ENCODE data around the gene CKAP5.

- TF ChIP-seq, protein P1, sequence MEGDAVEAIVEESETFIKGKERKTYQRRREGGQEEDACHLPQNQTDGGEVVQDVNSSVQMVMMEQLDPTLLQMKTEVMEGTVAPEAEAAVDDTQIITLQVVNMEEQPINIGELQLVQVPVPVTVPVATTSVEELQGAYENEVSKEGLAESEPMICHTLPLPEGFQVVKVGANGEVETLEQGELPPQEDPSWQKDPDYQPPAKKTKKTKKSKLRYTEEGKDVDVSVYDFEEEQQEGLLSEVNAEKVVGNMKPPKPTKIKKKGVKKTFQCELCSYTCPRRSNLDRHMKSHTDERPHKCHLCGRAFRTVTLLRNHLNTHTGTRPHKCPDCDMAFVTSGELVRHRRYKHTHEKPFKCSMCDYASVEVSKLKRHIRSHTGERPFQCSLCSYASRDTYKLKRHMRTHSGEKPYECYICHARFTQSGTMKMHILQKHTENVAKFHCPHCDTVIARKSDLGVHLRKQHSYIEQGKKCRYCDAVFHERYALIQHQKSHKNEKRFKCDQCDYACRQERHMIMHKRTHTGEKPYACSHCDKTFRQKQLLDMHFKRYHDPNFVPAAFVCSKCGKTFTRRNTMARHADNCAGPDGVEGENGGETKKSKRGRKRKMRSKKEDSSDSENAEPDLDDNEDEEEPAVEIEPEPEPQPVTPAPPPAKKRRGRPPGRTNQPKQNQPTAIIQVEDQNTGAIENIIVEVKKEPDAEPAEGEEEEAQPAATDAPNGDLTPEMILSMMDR (IDR thresholded peaks at IDR 0.05): no peak
- TF ChIP-seq CREB1 (CRISPR knock-in tag; IDR thresholded peaks at IDR 0.05) (no peak), E2F5 (CRISPR knock-in tag; IDR thresholded peaks at IDR 0.05) (no peak), NFE2L1 (CRISPR knock-in tag; IDR thresholded peaks at IDR 0.05) (no peak), ZBTB43 (CRISPR knock-in tag; IDR thresholded peaks at IDR 0.05) (no peak), NR2C2 (CRISPR knock-in tag; IDR thresholded peaks at IDR 0.05) (no peak), TEAD1 (CRISPR knock-in tag; IDR thresholded peaks at IDR 0.05) (no peak), MAX (CRISPR knock-in tag; IDR thresholded peaks at IDR 0.05) (no peak)
- TF ChIP-seq, protein P2, sequence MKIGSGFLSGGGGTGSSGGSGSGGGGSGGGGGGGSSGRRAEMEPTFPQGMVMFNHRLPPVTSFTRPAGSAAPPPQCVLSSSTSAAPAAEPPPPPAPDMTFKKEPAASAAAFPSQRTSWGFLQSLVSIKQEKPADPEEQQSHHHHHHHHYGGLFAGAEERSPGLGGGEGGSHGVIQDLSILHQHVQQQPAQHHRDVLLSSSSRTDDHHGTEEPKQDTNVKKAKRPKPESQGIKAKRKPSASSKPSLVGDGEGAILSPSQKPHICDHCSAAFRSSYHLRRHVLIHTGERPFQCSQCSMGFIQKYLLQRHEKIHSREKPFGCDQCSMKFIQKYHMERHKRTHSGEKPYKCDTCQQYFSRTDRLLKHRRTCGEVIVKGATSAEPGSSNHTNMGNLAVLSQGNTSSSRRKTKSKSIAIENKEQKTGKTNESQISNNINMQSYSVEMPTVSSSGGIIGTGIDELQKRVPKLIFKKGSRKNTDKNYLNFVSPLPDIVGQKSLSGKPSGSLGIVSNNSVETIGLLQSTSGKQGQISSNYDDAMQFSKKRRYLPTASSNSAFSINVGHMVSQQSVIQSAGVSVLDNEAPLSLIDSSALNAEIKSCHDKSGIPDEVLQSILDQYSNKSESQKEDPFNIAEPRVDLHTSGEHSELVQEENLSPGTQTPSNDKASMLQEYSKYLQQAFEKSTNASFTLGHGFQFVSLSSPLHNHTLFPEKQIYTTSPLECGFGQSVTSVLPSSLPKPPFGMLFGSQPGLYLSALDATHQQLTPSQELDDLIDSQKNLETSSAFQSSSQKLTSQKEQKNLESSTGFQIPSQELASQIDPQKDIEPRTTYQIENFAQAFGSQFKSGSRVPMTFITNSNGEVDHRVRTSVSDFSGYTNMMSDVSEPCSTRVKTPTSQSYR (CRISPR knock-in tag; IDR thresholded peaks at IDR 0.05): no peak
Measured at GRCh38 chr11:46865340-46865739, 19.3 kb upstream of the CKAP5 start.
